Mesendoderm (in vitro differentiated cells): ENCODE results near the gene ADAM33.

Experiments
- DNase-seq: peaks from one replicate; pipeline ENCODE4 v3.0.0; 2013
- H2AK5ac ChIP-seq: 2 replicates; pipeline ENCODE4 v1.6.1; 2013; ENCODE audit warnings: low read length, inconsistent platforms
- H2BK120ac ChIP-seq: 2 replicates; pipeline ENCODE4 v1.6.1; 2013; ENCODE audit warnings: low read depth, mild to moderate bottlenecking, low read length, moderate library complexity, mixed read lengths
- H2BK15ac ChIP-seq: replicated peaks from 2 replicates; pipeline ENCODE4 v1.6.1; 2013; ENCODE audit warnings: low read depth, mild to moderate bottlenecking, moderate library complexity
- H2BK5ac ChIP-seq: 2 replicates; pipeline ENCODE4 v1.6.1; 2013; ENCODE audit warnings: low read length, inconsistent platforms
- H3K18ac ChIP-seq: 2 replicates; pipeline ENCODE4 v1.6.1; 2013; ENCODE audit warnings: mild to moderate bottlenecking, low read length, mixed read lengths
- H3K23ac ChIP-seq: one replicate; pipeline ENCODE4 v1.6.1; 2013; ENCODE audit warnings: low read length
- H3K27ac ChIP-seq: 2 replicates; pipeline ENCODE4 v1.5.1; 2013; ENCODE audit warnings: low read depth, mild to moderate bottlenecking, inconsistent platforms, low read length, moderate library complexity
- H3K27me3 ChIP-seq: 2 replicates; pipeline ENCODE4 v1.6.1; 2013; ENCODE audit warnings: low read length, control low read depth, mild to moderate bottlenecking, inconsistent platforms; ENCODE audit not compliant: insufficient read depth, poor library complexity
- H3K36me3 ChIP-seq: 2 replicates; pipeline ENCODE4 v1.6.1; 2013; ENCODE audit warnings: low read length, inconsistent platforms; ENCODE audit not compliant: control insufficient read depth, insufficient read depth
- H3K4ac ChIP-seq: one replicate; pipeline ENCODE4 v1.6.1; 2013; ENCODE audit warnings: low read depth, mild to moderate bottlenecking, low read length, moderate library complexity
- H3K4me1 ChIP-seq: 2 replicates; pipeline ENCODE4 v1.6.1; 2013; ENCODE audit warnings: low read depth, low read length, inconsistent platforms; ENCODE audit not compliant: control insufficient read depth
- H3K4me2 ChIP-seq: 2 replicates; pipeline ENCODE4 v1.6.1; 2013; ENCODE audit warnings: low read length
- H3K4me3 ChIP-seq: 2 replicates; pipeline ENCODE4 v1.5.1; 2013; ENCODE audit warnings: mild to moderate bottlenecking, low read length
- H3K56ac ChIP-seq: one replicate; pipeline ENCODE4 v1.6.1; 2013; ENCODE audit warnings: low read length
- H3K79me1 ChIP-seq: 2 replicates; pipeline ENCODE4 v1.6.1; 2013; ENCODE audit warnings: low read length, inconsistent platforms
- H3K79me2 ChIP-seq: 2 replicates; pipeline ENCODE4 v1.6.1; 2013; ENCODE audit warnings: mild to moderate bottlenecking, low read length; ENCODE audit not compliant: control insufficient read depth, insufficient read depth
- H3K9ac ChIP-seq: 2 replicates; pipeline ENCODE4 v1.6.1; 2013; ENCODE audit warnings: low read length, inconsistent platforms
- H4K5ac ChIP-seq: one replicate; pipeline ENCODE4 v1.6.1; 2013; ENCODE audit warnings: low read length
- H4K8ac ChIP-seq: one replicate; pipeline ENCODE4 v1.6.1; 2013; ENCODE audit warnings: low read depth, mild to moderate bottlenecking, control low read depth, low read length, moderate library complexity
- WGBS: extraction: QIAGEN DNeasy Blood & Tissue Kit; methylation state at CpG from one replicate; pipeline ENCODE4 v1.1.7; 2013; ENCODE audit warnings: low lambda C conversion rate, missing lambda C conversion rate; ENCODE audit not compliant: insufficient coverage; ENCODE audit errors: extremely low coverage; 5-methylcytosine and 5-hydroxymethylcytosine counted together

ADAM33 gene

DNA sequence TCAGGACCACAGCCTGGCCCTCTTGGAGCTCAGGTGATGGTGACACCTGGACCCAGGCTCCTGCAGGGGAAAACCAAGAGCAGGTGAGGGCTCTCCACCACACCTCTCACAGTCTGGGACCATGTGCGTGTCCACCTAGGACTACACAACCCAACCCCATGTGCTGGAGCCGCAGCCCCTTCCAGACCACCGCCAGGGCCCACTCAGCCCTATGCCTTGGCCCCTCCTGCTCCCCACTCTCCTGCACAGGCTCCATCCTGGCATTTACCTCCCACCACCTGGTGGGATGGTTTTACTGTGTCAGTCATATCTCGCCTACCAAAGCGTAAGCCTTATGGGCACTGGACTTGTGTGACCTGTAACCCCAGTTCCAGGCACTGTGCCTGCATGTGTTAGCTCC lies 13.1 kb upstream of the ADAM33 start:
- Histone ChIP-seq H3K18ac (no peak overlapping the region), H2BK120ac (no peak overlapping the region), H3K79me1 (no peaks in the 10 kb centered on the region), H3K4me3 (no peak overlapping the region), H3K4me2 (no peak overlapping the region), H2BK5ac (no peak overlapping the region), H3K56ac (no peak overlapping the region), H2AK5ac (no peak overlapping the region), H3K4ac (no peak overlapping the region), H3K4me1 (no peaks in the 10 kb centered on the region), H3K9ac (no peak overlapping the region), H3K23ac (no peak overlapping the region), H4K5ac (no peak overlapping the region), H4K8ac (no peak overlapping the region), H3K27me3 (no peaks in the 10 kb centered on the region), H3K36me3 (no peaks in the 10 kb centered on the region), H3K79me2 (no peaks in the 10 kb centered on the region), H2BK15ac (no peak overlapping the region), H3K27ac (no peak overlapping the region)
- no peak for DNase-seq
- WGBS = no CpG with 5 or more reads among the region's 5 CpGs

DNA sequence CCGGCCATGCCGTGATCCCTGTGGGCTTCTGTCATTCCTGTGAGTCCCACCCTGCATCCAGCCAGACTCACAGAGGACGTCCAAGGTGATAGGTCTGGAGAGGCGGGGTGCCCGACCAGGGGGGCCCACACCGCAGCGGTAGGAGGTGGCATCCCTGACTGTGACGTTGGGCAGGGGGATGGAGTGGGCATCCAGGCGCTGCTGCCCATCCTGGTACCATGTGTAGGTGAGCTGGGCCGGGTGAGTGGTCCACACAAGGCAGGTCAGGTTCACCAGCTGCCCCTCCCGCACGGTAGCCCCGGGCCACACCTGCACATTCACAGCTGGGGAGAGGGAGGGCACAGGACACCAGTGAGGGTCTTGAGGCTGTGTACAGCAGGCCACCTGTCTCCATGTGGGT lies 11.6 kb upstream of the ADAM33 start:
- Histone ChIP-seq H3K56ac (no peak overlapping the region), H3K9ac (no peak overlapping the region), H3K18ac (no peak overlapping the region), H3K23ac (no peak overlapping the region), H3K36me3 (no peaks in the 10 kb centered on the region), H3K4ac (no peak overlapping the region), H3K4me1 (no peaks in the 10 kb centered on the region), H3K27ac (no peak overlapping the region), H3K27me3 (no peaks in the 10 kb centered on the region), H3K4me2 (no peak overlapping the region), H3K4me3 (no peak overlapping the region), H2BK5ac (no peak overlapping the region), H3K79me1 (no peaks in the 10 kb centered on the region), H4K8ac (no peak overlapping the region), H2BK15ac (no peak overlapping the region), H2BK120ac (no peak overlapping the region), H2AK5ac (no peak overlapping the region), H3K79me2 (no peaks in the 10 kb centered on the region), H4K5ac (no peak overlapping the region)
- no CpG with 5 or more reads among the region's 13 CpGs for WGBS
- no peak for DNase-seq

DNA sequence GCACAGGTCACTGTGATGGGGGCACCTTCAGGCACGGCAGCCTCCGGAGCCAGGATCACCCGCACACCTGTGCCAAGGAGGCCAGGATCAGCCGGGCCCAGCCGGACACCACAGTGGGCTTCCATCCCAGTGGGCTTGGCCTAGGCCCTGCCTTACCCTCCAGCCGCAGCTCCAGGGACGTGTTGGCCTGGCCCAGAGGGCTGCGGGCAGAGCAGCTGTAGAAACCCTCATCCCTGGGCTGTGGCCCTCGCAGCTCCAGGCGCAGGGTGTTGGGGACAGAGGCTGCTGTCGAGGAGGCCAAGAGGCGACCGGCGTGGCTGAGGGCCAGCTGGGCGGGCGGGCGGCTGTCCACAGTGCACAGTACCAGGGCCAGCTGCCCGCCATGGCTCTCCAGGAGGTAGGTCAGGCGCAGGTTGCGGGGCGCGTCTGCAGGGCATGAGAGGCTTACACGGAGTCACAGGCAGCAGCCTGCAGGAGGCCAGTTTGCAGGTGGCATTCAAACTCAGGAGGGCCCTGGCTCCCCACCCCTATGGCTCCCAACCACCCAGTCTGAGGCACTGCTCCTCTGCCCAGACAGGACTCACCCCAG lies 11.0 kb upstream of the ADAM33 start:
- H3K27ac ChIP-seq = no peak overlapping the region

DNA sequence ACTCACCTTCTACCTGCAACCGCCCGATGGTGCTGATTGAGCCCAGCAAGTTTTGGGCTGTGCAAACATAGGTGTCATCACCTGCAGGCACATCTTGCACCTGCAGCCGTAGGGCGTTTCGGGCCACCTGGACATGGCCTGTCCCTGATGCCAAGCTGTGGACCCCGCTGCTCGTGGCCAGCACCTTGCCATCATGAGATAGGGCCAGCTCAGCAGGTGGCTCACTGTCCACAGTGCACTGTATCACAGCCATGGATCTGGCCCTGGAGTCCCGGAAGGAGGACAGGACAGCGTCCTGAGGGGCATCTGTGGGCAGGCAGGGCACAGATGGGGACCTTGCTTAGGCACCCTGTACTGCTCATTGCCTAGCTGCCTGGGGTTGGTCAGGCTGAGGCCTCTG lies 10.1 kb upstream of the ADAM33 start:
- H3K18ac ChIP-seq = no peak overlapping the region
- no CpG with 5 or more reads among the region's 9 CpGs for WGBS
- no peak overlapping the region for H2AK5ac ChIP-seq
- H3K4me2 ChIP-seq = no peak overlapping the region
- no peaks in the 10 kb centered on the region for H3K79me1 ChIP-seq
- no peak overlapping the region for H3K9ac ChIP-seq
- no peak overlapping the region for H2BK5ac ChIP-seq
- H3K23ac ChIP-seq = no peak overlapping the region
- no peak overlapping the region for H4K5ac ChIP-seq
- no peak overlapping the region for H3K27ac ChIP-seq
- no peak for DNase-seq
- H3K4me1 ChIP-seq = no peaks in the 10 kb centered on the region
- no peaks in the 10 kb centered on the region for H3K79me2 ChIP-seq
- no peak overlapping the region for H3K4me3 ChIP-seq
- no peaks in the 10 kb centered on the region for H3K36me3 ChIP-seq
- H2BK120ac ChIP-seq = no peak overlapping the region
- no peak overlapping the region for H3K56ac ChIP-seq
- H3K4ac ChIP-seq = no peak overlapping the region
- H4K8ac ChIP-seq = no peak overlapping the region
- H3K27me3 ChIP-seq = no peaks in the 10 kb centered on the region
- H2BK15ac ChIP-seq = no peak overlapping the region

More for the DNA sequence above, 11.0 kb upstream of the ADAM33 start:
- no peak for DNase-seq
- no peak overlapping the region for H2AK5ac ChIP-seq
- no peak overlapping the region for H3K23ac ChIP-seq
- no peak overlapping the region for H3K4ac ChIP-seq
- H4K8ac ChIP-seq = no peak overlapping the region
- H2BK120ac ChIP-seq = no peak overlapping the region
- H2BK15ac ChIP-seq = no peak overlapping the region
- H2BK5ac ChIP-seq = no peak overlapping the region
- no peaks in the 10 kb centered on the region for H3K4me1 ChIP-seq
- H3K79me1 ChIP-seq = no peaks in the 10 kb centered on the region
- no peak overlapping the region for H3K56ac ChIP-seq
- H3K9ac ChIP-seq = no peak overlapping the region
- no peak overlapping the region for H4K5ac ChIP-seq
- H3K4me3 ChIP-seq = no peak overlapping the region
- no peaks in the 10 kb centered on the region for H3K36me3 ChIP-seq
- H3K4me2 ChIP-seq = no peak overlapping the region
- no peaks in the 10 kb centered on the region for H3K79me2 ChIP-seq
- no CpG with 5 or more reads among the region's 23 CpGs for WGBS
- H3K27me3 ChIP-seq = no peaks in the 10 kb centered on the region
- no peak overlapping the region for H3K18ac ChIP-seq

DNA sequence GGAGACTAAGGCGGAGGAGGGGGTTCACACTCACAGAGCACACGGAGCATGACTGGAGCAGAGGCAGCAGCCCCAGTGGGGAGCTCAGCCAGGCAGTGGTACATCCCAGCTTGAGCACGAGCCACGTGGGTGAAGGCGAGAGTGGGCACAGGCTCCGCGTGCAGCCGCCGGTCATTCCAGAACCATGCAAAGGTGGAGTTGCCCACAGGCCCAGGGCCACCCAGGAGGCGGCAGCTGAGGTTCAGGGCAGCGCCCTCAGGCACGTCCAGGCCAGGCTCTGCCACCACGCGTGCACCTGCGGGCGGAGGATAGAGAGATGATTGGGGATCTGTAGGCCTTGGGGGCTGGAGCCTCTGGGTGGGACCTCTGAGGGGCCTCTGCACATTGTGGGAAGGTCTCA lies 9.5 kb upstream of the ADAM33 start:
- Histone ChIP-seq H3K4me3 (no peak overlapping the region), H2BK5ac (no peak overlapping the region), H3K18ac (no peak overlapping the region), H3K4me1 (no peaks in the 10 kb centered on the region), H3K27ac (no peak overlapping the region), H3K79me2 (no peaks in the 10 kb centered on the region), H3K27me3 (no peaks in the 10 kb centered on the region), H3K23ac (no peak overlapping the region), H3K4me2 (no peak overlapping the region), H3K36me3 (no peaks in the 10 kb centered on the region), H2BK120ac (no peak overlapping the region), H3K56ac (no peak overlapping the region), H4K8ac (no peak overlapping the region), H2AK5ac (no peak overlapping the region), H3K4ac (no peak overlapping the region), H3K79me1 (no peaks in the 10 kb centered on the region), H3K9ac (no peak overlapping the region), H2BK15ac (no peak overlapping the region), H4K5ac (no peak overlapping the region)
- no CpG with 5 or more reads among the region's 16 CpGs for WGBS
- DNase-seq = no peak

DNA sequence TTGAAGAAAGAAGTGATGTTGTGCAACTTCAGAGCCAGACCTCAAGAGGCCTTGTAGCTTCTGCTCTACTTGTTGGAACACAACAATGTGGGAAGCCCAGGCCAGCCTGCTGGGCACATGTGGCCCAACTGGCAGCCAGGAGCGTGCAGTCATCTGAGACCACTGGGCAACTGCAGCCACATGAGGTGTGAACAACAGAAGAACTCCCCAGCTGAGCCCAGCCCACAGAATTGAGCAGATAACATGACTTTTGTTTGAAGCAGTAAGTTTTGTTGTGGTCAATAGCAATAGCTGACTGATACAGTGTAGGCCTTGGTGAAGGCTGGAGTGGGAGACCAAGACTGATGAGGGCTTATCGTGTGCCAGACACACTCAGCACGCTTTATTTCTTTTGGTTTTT lies 8.6 kb upstream of the ADAM33 start:
- Histone ChIP-seq H3K23ac (no peak overlapping the region), H2AK5ac (no peak overlapping the region), H2BK120ac (no peak overlapping the region), H3K79me1 (no peaks in the 10 kb centered on the region), H2BK5ac (no peak overlapping the region), H3K79me2 (no peaks in the 10 kb centered on the region), H3K4me1 (no peaks in the 10 kb centered on the region), H3K4ac (no peak overlapping the region), H3K4me3 (no peak overlapping the region), H3K27ac (no peak overlapping the region), H3K36me3 (no peaks in the 10 kb centered on the region), H4K5ac (no peak overlapping the region), H3K56ac (no peak overlapping the region), H3K9ac (no peak overlapping the region), H3K18ac (no peak overlapping the region), H3K27me3 (no peaks in the 10 kb centered on the region), H3K4me2 (no peak overlapping the region), H2BK15ac (no peak overlapping the region), H4K8ac (no peak overlapping the region)
- DNase-seq = no peak
- WGBS = no CpG with 5 or more reads among the region's 3 CpGs
